GM19035 (cell line): Measurements from ENCODE around the gene KIRREL3.

Experiments used
- ATAC-seq: cut with Tn5 transposase; IDR thresholded peaks from one replicate; pipeline ENCODE4 v1.9.1; 2021; ENCODE audit not compliant: unreplicated experiment

The KIRREL3 gene

DNA sequence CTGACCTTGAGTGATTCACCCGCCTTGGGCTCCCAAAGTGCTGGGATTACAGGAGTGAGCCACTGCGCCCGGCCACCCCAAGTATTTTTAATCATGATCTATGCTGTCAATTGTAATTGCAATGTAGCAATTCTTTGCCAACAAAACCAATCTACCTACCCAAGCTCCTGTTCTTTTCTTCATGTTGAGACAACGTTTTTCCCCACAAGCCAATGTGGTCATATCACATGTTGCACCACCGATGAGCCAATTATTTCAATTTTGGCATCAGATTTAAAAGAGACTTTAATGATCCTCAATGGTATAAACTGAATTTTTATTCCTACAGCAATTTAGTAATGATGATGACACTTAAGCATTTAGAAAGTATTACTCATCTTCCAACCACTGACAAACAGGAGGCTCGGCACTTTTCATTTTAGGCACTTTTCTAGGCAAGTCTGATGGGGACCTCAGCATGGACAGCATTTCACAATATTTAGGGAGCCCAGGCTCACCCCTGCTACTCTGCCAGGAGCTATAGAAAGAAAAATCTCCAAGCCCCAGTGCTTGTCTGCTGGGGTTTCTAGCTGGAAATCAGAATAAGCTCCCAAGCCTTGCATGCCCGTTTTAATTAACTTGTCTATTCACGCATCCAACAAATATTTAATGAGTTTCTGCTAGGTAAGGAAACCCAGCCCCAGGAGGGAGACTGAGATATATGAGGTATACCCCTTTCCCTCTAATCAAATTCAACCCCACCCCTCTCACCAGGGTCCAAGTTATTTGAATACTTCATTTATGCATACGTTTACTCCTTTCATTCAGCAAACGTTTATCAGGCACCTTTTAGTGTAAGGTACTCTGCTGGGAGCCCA is 353.6 kb downstream of the KIRREL3 start:
- ATAC-seq = no peak

DNA sequence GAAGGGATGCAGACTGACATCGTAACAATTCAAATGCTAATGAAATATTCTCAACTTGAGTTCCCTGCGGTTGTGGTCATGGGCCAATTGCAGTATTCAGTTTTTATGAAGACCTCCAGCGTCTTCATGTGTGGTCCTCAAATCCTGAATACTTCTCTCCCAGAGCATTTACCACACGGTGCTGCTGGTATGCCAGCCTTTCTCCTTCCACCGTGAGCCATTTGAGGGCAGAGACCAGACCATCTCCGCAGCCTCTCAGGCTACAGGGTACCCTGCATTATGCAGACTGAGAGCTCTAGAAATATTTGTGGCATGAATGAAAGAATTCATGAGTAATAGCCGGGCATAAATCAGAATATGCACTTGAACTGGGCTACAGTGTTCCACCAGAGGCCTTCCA is 355.4 kb downstream of the KIRREL3 start:
- no peak for ATAC-seq

- no peak for ATAC-seq
Measured at GRCh38 chr11:126640186-126640585, 360.4 kb downstream of the KIRREL3 start.

DNA sequence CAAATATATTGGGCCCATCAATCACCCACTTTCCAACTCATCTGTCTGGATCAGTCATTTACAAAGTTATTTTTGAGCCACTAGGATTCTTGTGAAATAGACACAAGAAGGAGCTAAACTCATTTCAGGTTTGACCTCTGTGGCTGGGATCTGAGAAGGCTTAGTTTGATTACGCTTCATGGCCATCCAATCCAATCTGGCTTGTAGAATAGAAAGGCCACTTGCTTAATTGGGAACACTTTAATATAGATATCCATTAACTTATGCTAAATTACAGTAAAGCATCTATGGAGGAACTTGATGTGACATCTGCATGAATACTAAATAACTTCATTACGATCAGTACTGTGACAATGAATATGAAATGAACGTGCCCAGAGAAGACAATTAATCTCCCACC is 360.9 kb downstream of the KIRREL3 start:
- no peak for ATAC-seq

GRCh38 chr11:126638648-126639047 is 361.9 kb downstream of the KIRREL3 start:
- no peak for ATAC-seq

DNA sequence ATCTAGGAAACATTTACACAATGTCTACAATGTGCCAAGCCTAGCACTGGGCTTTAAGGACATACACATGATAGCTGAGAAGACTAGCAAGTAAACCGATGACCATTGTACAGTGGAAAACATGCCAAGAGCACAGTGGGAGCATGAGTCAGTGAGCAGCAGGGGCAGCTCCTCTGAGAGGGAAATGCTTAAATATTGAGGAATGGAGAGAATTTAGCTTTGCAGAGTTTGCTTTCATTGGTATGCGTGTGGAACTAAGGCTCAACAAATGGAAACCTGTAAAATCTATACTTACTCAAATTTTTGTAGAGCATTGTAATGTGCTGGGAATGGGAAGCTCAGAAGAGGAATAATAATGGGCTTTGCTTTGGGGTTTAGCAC is 362.8 kb downstream of the KIRREL3 start:
- ATAC-seq = no peak

DNA sequence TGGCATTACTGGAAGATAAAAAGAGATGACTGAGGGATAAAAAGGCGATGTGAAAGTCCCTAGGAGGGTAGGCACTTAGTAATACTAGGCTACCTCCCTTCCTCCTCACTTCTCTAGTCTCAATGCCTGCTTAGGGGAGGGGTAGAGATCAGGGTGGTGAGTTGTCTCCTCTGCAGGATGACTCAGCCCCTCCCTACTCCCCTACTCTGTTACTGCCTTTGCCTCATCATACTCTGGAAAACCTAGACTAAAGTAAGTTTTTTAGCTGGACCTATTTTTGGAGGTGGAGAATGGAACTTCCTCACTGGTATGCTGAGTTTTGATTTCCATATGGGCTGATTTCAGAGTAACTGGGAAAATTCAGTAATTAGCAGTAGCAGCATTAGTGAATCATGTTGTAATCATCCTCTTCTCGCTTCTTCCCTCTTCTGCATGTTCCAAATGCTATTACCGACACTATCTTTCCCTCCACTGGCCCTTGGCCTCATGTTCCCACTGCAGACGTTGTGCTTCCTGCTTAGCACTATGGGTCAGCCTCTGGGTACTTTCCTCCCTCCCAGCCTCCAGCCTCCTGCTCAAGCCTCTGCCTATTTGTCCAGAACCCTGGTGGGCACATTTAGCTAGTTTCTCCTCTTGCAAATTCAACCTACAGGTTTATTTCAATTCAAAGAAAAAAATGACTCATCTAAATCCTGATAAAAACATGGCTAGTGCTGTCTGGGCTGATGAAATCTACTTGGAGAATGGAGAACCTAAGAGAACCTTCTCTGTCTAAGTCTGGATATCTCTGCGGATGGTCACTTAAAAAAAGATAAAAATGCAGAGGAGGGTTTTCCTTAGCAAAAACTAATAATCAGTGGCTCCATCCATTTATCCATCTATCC is 363.4 kb downstream of the KIRREL3 start:
- no peak for ATAC-seq

- no peak for ATAC-seq
Measured at GRCh38 chr11:126635511-126635910, 365.1 kb downstream of the KIRREL3 start.

DNA sequence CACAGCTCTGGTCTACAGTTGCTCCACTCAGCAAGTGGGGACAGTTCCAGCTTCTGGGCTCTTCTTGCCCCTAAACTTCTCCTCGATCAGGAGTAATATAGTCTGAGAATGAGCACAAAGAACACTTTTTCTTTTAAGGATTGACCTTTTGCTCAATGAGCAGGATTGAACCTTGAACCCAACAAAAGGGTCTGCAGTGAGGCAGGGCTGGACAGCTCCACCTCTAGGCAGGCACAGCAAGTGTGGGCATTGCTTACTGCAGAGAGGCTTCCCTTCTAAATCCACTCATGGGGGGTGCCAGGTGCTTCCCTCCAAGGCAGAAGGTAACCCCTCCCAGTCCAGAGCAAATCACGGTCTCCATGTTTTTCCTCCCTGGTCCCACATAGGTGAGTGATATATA is 365.6 kb downstream of the KIRREL3 start:
- ATAC-seq = no peak

GRCh38 chr11:126633330-126633729 is 367.2 kb downstream of the KIRREL3 start:
- no peak for ATAC-seq

- no peak for ATAC-seq
Measured at GRCh38 chr11:126630893-126631798, 369.4 kb downstream of the KIRREL3 start.

DNA sequence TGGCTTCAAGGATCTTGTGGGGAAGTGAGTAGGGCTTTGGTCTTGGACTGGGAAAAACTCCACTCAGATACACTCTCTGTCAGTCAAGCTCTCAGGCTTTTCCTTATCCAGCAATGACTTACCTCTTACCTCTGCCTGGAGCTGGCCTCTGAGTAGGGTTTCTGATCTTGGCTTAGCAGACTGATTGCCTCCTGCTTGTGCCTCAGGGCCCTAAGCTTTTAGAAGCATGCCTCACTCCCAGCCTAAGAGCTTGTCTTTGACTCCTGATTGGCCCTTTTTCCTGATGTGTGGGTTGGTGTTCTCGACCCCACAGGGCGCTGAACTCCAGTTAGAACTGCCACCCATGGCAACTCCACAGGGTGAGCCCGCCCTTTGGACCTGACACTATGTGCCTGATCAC is 370.1 kb downstream of the KIRREL3 start:
- no peak for ATAC-seq

- no peak for ATAC-seq
Measured at GRCh38 chr11:126628790-126629621, 371.6 kb downstream of the KIRREL3 start.

- ATAC-seq = no peak
Measured at GRCh38 chr11:126628450-126628789, 372.1 kb downstream of the KIRREL3 start.

- ATAC-seq = no peak
Measured at GRCh38 chr11:126627421-126627820, 373.1 kb downstream of the KIRREL3 start.

GRCh38 chr11:126624506-126624905 is 376.1 kb downstream of the KIRREL3 start:
- ATAC-seq = no peak

DNA sequence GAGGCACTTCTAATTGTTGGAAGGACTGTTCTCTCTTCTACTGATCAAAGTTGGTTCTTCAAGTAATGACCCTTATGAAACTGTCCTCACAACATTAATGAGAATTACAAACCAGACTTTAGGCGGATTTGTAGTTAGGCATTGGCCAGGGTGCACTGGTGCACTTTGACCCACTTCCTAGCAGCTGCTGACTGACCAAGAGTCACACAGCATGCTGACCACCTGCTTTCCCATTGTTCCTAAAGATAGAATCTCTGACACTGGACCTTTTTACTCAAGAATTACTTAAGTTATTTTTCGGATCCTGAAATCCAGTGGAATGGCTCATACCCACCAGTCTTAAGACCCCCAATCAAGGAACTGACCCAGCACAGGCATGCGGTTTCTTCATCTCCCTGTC is 381.1 kb downstream of the KIRREL3 start:
- ATAC-seq = no peak

GRCh38 chr11:126615845-126616244 is 384.7 kb downstream of the KIRREL3 start:
- no peak for ATAC-seq

- ATAC-seq = no peak
Measured at GRCh38 chr11:126613272-126613671, 387.3 kb downstream of the KIRREL3 start.

GRCh38 chr11:126612671-126613070 is 387.9 kb downstream of the KIRREL3 start:
- ATAC-seq = no peak
